Gastrocnemius medialis (tissue), 4 donors: ENCODE data around the gene CTTNBP2.

Experiments
- POLR2A ChIP-seq, 2 donors: fragments of 450-650 bp; IDR thresholded peaks; one replicate each; pipeline ENCODE4 v1.6.1; 2017; ENCODE audit warnings: antibody characterized with exemption in 2 of 2, mild to moderate bottlenecking in 2 of 2, moderate library complexity in 2 of 2
- TF ChIP-seq, protein P1 (sequence below), 5 experiments: fragments of 450-650 bp in 3 of 5; fragments of 200-600 bp in 2 of 5; sonication (generic) in 2 of 5; IDR thresholded peaks in 4 of 5; conservative IDR thresholded peaks in 1 of 5; 1 replicate in 4 of 5; 2 replicates in 1 of 5; pipeline ENCODE4 v1.5.1; 2016 to 2019; ENCODE audit warnings: antibody characterized with exemption in 5 of 5, mild to moderate bottlenecking in 3 of 5, moderate library complexity in 3 of 5

DNA sequence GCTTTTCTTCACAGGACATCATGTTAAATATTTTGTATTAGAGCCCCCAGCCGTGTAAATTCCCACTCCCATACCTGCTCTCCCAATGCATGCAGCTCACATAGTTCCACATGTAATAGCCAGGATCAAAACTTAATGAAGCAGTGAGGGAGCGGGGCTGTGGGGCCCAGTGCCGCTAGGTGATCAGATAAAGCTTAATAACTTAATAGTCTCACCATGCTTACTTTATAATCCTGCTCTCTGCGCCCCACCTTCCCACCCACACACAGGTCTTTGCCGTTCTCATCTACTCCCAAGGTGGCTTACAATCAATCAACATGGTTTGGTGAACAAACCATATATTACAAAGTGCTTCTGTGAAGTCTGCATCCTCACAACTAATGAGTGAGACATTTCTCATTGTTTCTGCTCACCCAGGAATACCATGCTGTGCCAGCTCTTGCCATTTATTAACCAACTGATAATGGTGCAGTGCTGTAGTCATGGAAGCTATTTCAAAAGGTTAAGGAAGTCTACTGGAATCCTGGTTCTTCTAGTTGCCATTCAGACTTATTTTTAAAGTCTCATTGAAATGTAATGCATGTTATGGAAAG, 156.4 kb downstream of the CTTNBP2 start:
- no peak for TF ChIP-seq POLR2A (IDR thresholded peaks at IDR 0.05)
- TF ChIP-seq, protein P1, sequence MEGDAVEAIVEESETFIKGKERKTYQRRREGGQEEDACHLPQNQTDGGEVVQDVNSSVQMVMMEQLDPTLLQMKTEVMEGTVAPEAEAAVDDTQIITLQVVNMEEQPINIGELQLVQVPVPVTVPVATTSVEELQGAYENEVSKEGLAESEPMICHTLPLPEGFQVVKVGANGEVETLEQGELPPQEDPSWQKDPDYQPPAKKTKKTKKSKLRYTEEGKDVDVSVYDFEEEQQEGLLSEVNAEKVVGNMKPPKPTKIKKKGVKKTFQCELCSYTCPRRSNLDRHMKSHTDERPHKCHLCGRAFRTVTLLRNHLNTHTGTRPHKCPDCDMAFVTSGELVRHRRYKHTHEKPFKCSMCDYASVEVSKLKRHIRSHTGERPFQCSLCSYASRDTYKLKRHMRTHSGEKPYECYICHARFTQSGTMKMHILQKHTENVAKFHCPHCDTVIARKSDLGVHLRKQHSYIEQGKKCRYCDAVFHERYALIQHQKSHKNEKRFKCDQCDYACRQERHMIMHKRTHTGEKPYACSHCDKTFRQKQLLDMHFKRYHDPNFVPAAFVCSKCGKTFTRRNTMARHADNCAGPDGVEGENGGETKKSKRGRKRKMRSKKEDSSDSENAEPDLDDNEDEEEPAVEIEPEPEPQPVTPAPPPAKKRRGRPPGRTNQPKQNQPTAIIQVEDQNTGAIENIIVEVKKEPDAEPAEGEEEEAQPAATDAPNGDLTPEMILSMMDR (IDR thresholded peaks at IDR 0.05 in 4 of 5, conservative IDR thresholded peaks at IDR 0.05 in 1 of 5) = no peak
